GM10248 (cell line): ENCODE measurements around the gene CERS6.
A peak's percentile ranks its signal among the peaks of the same experiment; 100 is the strongest.

Experiments
- CTCF ChIA-PET: fragments of 300-600 bp; sonication (Branson Sonifier 250); formaldehyde crosslinking; extraction: SDS; loops from one replicate; lab custom pipeline; 2021; ENCODE audit warnings: antibody characterized with exemption; lab: Yijun Ruan, JAX
- POLR2A ChIA-PET: fragments of 350-650 bp; sonication (Branson Sonifier 250); formaldehyde crosslinking; extraction: SDS; loops from one replicate; lab custom pipeline; 2020; ENCODE audit warnings: antibody characterized with exemption; lab: Yijun Ruan, JAX
- DNase-seq: peaks from one replicate; pipeline ENCODE4 v3.0.0; 2012; ENCODE audit errors: extremely low spot score
- TF ChIP-seq, protein P1 (sequence below): IDR thresholded peaks from 2 replicates; pipeline ENCODE4 v1.5.1; 2012; ENCODE audit warnings: mild to moderate bottlenecking, low read depth; ENCODE audit errors: extremely low read depth, missing control alignments, control extremely low read depth

Gene CERS6

DNA sequence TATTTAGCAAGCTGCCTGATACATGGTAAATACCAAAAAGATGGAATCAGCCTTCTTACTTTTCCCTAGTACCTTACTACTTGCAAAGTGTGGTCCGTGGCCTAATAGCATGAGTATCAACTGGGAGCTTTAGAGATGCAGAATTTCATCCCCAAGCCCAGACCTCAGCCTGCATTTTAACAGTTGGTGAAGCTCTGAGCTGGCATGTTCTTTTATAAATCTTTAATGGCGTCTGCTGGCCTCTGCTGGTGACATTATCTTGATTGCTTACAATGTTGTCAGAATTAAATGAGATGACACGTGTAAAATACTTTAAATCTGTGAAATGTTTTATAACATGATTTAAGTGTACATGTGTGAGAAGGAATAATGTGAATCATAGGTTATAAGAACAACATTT is 231.2 kb downstream of the CERS6 start:
- CTCF ChIA-PET: interaction anchor here (0.9 to 3.1 kb wide), 12 partner anchors 8 to 342 kb away, joined by 3 to 37 read pairs (median 5); no protein-coding TSS in a partner anchor
- TF ChIP-seq, protein P1, sequence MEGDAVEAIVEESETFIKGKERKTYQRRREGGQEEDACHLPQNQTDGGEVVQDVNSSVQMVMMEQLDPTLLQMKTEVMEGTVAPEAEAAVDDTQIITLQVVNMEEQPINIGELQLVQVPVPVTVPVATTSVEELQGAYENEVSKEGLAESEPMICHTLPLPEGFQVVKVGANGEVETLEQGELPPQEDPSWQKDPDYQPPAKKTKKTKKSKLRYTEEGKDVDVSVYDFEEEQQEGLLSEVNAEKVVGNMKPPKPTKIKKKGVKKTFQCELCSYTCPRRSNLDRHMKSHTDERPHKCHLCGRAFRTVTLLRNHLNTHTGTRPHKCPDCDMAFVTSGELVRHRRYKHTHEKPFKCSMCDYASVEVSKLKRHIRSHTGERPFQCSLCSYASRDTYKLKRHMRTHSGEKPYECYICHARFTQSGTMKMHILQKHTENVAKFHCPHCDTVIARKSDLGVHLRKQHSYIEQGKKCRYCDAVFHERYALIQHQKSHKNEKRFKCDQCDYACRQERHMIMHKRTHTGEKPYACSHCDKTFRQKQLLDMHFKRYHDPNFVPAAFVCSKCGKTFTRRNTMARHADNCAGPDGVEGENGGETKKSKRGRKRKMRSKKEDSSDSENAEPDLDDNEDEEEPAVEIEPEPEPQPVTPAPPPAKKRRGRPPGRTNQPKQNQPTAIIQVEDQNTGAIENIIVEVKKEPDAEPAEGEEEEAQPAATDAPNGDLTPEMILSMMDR: peak; percentile 51
- POLR2A ChIA-PET: no interaction called here
- DNase-seq: no peak

DNA sequence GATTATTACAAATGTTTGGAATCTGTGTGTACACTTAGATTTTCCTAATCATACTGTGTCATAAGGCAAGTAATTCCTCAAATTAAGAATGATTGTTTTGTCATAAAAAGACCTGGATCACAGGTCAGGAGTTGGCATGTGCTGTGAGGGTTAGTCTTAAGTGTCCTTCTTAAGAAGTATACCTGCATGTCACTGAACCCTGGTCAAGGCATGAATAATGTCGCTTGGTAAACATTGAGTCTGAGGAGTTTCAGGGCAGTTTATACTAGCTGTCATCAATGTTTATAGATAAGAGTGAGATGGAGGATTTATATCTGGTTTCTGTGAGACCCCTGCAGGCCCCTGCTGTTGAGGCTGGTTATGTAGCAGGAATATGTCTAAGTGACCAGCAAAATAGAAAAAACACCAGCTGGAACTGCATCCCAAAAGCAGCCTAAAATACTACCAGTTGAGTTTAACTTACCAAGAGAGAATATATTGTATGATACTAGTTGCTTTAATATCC is 234.4 kb downstream of the CERS6 start:
- TF ChIP-seq, protein P1: no peak
- ChIA-PET CTCF (interaction anchor here (1.0 to 5.1 kb wide), 4 partner anchors 10 to 343 kb away, joined by 3 to 13 read pairs (median 6); no protein-coding TSS in a partner anchor), POLR2A (no interaction called here)
- no peak for DNase-seq

DNA sequence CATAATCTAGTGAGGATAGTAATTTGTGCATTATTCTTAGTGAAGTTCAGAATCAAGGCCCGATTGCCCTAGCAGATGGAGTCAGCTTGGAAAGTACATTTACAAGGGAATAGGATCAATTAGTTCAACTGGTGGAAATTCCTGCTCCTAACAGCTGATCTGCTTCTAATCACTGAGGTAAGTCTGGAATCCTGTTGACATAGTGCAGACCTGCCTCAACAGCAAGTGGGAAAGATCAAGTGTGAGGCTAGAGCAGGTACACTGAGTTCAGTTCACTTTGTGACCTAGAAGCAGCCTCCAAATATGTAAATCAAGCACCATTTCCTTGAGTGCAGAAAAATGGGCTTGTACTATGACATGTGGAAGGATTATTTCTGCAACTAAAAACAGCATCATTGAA is 235.1 kb downstream of the CERS6 start:
- no peak for DNase-seq
- POLR2A ChIA-PET: no interaction called here
- CTCF ChIA-PET: interaction anchor here (0.9 to 5.1 kb wide), 7 partner anchors 8 to 344 kb away, joined by 3 to 13 read pairs (median 4); no protein-coding TSS in a partner anchor
- TF ChIP-seq, protein P1: no peak

DNA sequence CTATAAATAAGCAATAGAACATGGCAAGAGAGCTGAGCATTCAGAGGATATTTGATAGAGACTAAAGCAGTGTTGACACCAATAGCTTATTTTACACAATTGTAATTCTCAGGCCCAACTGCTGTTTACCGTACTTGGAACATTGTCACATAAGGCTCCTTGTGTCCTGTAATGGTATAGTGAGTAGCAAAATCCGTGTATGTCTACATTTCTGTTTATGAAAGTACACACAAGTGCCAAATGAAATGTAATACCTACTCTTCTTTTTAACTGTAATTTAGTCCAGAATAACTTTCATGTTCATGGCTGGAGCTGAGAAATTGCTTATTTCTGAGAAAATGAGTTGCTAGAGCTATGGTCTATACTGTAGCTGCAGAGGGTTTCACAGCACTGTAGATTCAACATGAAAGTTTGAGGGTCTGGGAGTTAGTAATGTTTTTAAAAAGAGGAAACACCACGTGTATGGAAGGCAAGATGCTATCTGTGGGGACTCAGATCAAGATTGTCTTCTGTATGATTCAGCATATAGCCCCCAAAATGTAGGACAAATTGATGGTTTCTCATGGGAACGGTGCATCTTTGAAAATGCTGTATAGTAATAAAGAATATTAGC is 236.2 kb downstream of the CERS6 start:
- ChIA-PET POLR2A (no interaction called here), CTCF (interaction anchor here (0.7 to 5.1 kb wide), 8 partner anchors 9 to 345 kb away, joined by 3 to 13 read pairs (median 4); no protein-coding TSS in a partner anchor)
- TF ChIP-seq, protein P1: no peak
- no peak for DNase-seq

DNA sequence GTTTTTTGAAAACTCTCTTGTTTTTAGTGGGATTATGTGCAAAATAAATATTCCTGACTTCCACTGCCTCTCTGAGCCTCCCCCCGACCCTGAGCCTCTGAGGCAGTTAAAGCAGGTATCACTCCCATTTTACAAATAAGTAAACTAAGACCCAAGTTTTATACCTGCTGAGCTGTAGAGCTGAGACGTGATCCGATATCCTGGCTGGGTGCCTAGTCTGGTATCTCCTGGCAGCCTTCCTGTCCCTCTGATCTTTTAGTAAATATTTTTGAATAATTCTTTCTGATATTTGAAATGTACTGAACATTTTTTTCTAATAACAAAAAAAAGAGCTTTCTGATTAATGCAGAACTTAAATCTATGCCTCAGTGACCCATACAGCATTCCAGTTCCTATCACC is 238.1 kb downstream of the CERS6 start:
- TF ChIP-seq, protein P1: no peak
- POLR2A ChIA-PET: no interaction called here
- DNase-seq: no peak
- CTCF ChIA-PET: interaction anchor here (0.7 to 5.1 kb wide), 7 partner anchors 9 to 170 kb away, joined by 3 to 21 read pairs (median 3); no protein-coding TSS in a partner anchor

DNA sequence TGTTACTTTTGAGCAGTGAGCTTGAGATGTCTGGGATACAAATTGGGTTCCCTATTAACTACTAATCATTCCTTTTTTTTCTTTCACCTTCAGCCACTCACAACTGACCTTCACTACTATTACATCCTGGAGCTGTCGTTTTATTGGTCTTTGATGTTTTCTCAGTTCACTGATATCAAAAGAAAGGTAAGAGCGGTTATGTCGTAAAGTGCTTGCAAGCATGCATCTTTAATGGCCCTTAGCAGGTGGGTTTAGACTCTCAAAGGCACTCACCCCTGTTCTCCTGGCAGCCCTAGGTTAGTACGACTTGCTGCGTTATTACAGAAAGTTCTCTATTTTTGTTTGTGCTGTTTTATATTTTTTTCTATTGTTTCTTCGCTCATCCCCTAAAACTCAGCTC is 238.8 kb downstream of the CERS6 start:
- ChIA-PET CTCF (interaction anchor here (0.7 to 5.1 kb wide), 6 partner anchors 8 to 17 kb away, joined by 3 to 21 read pairs (median 6); no protein-coding TSS in a partner anchor), POLR2A (no interaction called here)
- TF ChIP-seq, protein P1: no peak
- DNase-seq: no peak
